Measurements from ENCODE around the gene GCFC2.

GCFC2 gene

GRCh38 chr2:75632091-75632701, 78.5 kb downstream of the GCFC2 start:
- Histone ChIP-seq H3K4me3 (replicated peaks; ENCODE audit: insufficient read depth, low read length) (no peak overlapping the region), H3K27me3 (ENCODE audit: insufficient read depth, poor library complexity, severe bottlenecking) (no peaks in the 10 kb centered on the region), H3K27ac (replicated peaks) (no peak overlapping the region)
- TF ChIP-seq REST (IDR thresholded peaks at IDR 0.05; ENCODE audit: insufficient replicate concordance, low read depth) (no peak), POLR2AphosphoS5 (IDR thresholded peaks at IDR 0.05; ENCODE audit: low read depth) (no peak), GABPA (IDR thresholded peaks at IDR 0.05; ENCODE audit: low read depth) (no peak), CTCF (IDR thresholded peaks at IDR 0.05; ENCODE audit: insufficient read depth, low read length) (no peak)
- no peak for DNase-seq (ENCODE audit: low read depth in 1 of 2, low spot score in 1 of 2)

GRCh38 chr2:75627902-75628504, 82.7 kb downstream of the GCFC2 start:
- TF ChIP-seq GABPA (IDR thresholded peaks at IDR 0.05; ENCODE audit: low read depth) (no peak), CTCF (IDR thresholded peaks at IDR 0.05; ENCODE audit: insufficient read depth, low read length) (peak; percentile 94), SPI1 (IDR thresholded peaks at IDR 0.05; ENCODE audit: borderline replicate concordance, low read depth) (no peak), POLR2AphosphoS5 (IDR thresholded peaks at IDR 0.05; ENCODE audit: low read depth) (no peak), REST (IDR thresholded peaks at IDR 0.05; ENCODE audit: insufficient replicate concordance, low read depth) (no peak)
- Histone ChIP-seq H3K4me3 (replicated peaks; ENCODE audit: insufficient read depth, low read length) (no peak overlapping the region), H3K27me3 (ENCODE audit: insufficient read depth, poor library complexity, severe bottlenecking) (no peaks in the 10 kb centered on the region), H3K27ac (replicated peaks) (no peak overlapping the region)
- DNase-seq (ENCODE audit: low read depth in 1 of 2, low spot score in 1 of 2), result peak; percentile 14 to 58

- Histone ChIP-seq H3K27ac (replicated peaks) (no peak overlapping the region), H3K27me3 (ENCODE audit: insufficient read depth, poor library complexity, severe bottlenecking) (no peaks in the 10 kb centered on the region), H3K4me3 (replicated peaks; ENCODE audit: insufficient read depth, low read length) (no peak overlapping the region)
- no peak for DNase-seq (ENCODE audit: low read depth in 1 of 2, low spot score in 1 of 2)
- TF ChIP-seq CTCF (IDR thresholded peaks at IDR 0.05; ENCODE audit: insufficient read depth, low read length), result no peak
- peak; percentile 33 for TF ChIP-seq REST (IDR thresholded peaks at IDR 0.05; ENCODE audit: insufficient replicate concordance, low read depth)
Measured at GRCh38 chr2:75622929-75623328, 87.8 kb downstream of the GCFC2 start.
